A549 (cell line): ENCODE results near the gene PNPO. TPM values are rescaled to one million over a fixed set of nuclear protein-coding genes. Genes with fewer than 3 reads are reported as not detected.

Experiments used
- ATAC-seq, 2 experiments: fragments of 200-7000 bp in 1 of 2; fragments of >200 bp in 1 of 2; cut with Nextera tagmentation in 1 of 2; cut with Tn5 transposase in 1 of 2; 3 replicates each; pipeline versions ENCODE4 v1.8.0 to v1.9.1; 2018 to 2020; ENCODE audit warnings: mild to moderate bottlenecking in 1 of 2, moderate library complexity in 1 of 2
- CTCF ChIA-PET: fragments of 300-600 bp; sonication (Branson Sonifier 250); formaldehyde crosslinking; extraction: SDS; loops from one replicate; lab custom pipeline; 2021; ENCODE audit warnings: antibody characterized with exemption, inconsistent platforms; lab: Yijun Ruan, JAX
- POLR2A ChIA-PET: fragments of 350-600 bp; formaldehyde crosslinking; extraction: SDS; loops from one replicate; lab custom pipeline; 2021; ENCODE audit warnings: antibody characterized with exemption, inconsistent platforms; lab: Yijun Ruan, JAX
- DNase-seq, 2 experiments: peaks; one replicate each; pipeline versions ENCODE4 v3.0.0 to v3.0.0-alpha.2; 2011 to 2016; ENCODE audit warnings: low read depth in 1 of 2, low spot score in 1 of 2
- FAIRE-seq: peaks from 2 replicates; lab custom pipeline; 2011; peaks lifted over from hg19 to GRCh38; lab: Jason Lieb, UNC
- H3K27ac ChIP-seq, 2 experiments: fragments of >200 bp; sonication (Bioruptor Twin); formaldehyde crosslinking; 3 replicates each; pipeline ENCODE4 v1.5.1; 2016 to 2017
- H3K4me1 ChIP-seq: fragments of >200 bp; sonication (Bioruptor Twin); formaldehyde crosslinking; 3 replicates; pipeline ENCODE4 v1.6.1; 2016
- H3K4me2 ChIP-seq: fragments of >200 bp; sonication (Bioruptor Twin); formaldehyde crosslinking; 3 replicates; pipeline ENCODE4 v1.6.1; 2016
- H3K4me3 ChIP-seq: fragments of >200 bp; sonication (Bioruptor Twin); formaldehyde crosslinking; 3 replicates; pipeline ENCODE4 v1.5.1; 2016
- H3K9me3 ChIP-seq: fragments of >200 bp; sonication (Bioruptor Twin); formaldehyde crosslinking; 3 replicates; pipeline ENCODE4 v1.6.1; 2016
- ATOH8 ChIP-seq: fragments of 250-450 bp; sonication (Bioruptor Pico); IDR thresholded peaks from 2 replicates; pipeline ENCODE4 v1.5.0; 2020; ENCODE audit warnings: low read depth, mild to moderate bottlenecking, moderate library complexity
- CHD2 ChIP-seq: fragments of 150-350 bp; IDR thresholded peaks from 2 replicates; pipeline ENCODE4 v1.6.1; 2014; ENCODE audit warnings: low read length; ENCODE audit not compliant: partially characterized antibody
- E2F6 ChIP-seq: IDR thresholded peaks from 2 replicates; pipeline ENCODE4 v1.6.1; 2012; ENCODE audit warnings: low read depth, borderline replicate concordance
- EHMT2 ChIP-seq: fragments of 200-600 bp; sonication (generic); IDR thresholded peaks from 2 replicates; pipeline ENCODE4 v1.6.1; 2016; ENCODE audit warnings: antibody characterized with exemption, low read depth, mild to moderate bottlenecking, moderate library complexity
- GATA3 ChIP-seq: IDR thresholded peaks from 2 replicates; pipeline ENCODE4 v1.6.1; 2012; ENCODE audit warnings: borderline replicate concordance
- HEYL ChIP-seq: fragments of 250-450 bp; sonication (Bioruptor Pico); IDR thresholded peaks from 2 replicates; pipeline ENCODE4 v1.8.0; 2021; ENCODE audit warnings: mild to moderate bottlenecking, moderate library complexity
- HMGXB4 ChIP-seq: fragments of 250-450 bp; sonication (Bioruptor Pico); IDR thresholded peaks from 2 replicates; pipeline ENCODE4 v1.5.0; 2021; ENCODE audit warnings: mild to moderate bottlenecking, moderate library complexity, borderline replicate concordance
- HOXA7 ChIP-seq: fragments of 250-450 bp; sonication (Bioruptor Pico); IDR thresholded peaks from 2 replicates; pipeline ENCODE4 v1.5.0; 2020; ENCODE audit warnings: mild to moderate bottlenecking, moderate library complexity
- HOXB5 ChIP-seq: fragments of 250-450 bp; sonication (Bioruptor Pico); IDR thresholded peaks from 2 replicates; pipeline ENCODE4 v1.5.0; 2020; ENCODE audit warnings: mild to moderate bottlenecking, moderate library complexity
- JUN ChIP-seq, 2 experiments: fragments of >200 bp; sonication (Bioruptor Twin); formaldehyde crosslinking; IDR thresholded peaks; 2 replicates in 1 of 2; 3 replicates in 1 of 2; pipeline ENCODE4 v1.6.1; 2016 to 2017
- JUNB ChIP-seq: fragments of >200 bp; sonication (Bioruptor Twin); formaldehyde crosslinking; IDR thresholded peaks from 2 replicates; pipeline ENCODE4 v1.6.1; 2016
- KDM1A ChIP-seq: fragments of 200-600 bp; sonication (generic); IDR thresholded peaks from 2 replicates; pipeline ENCODE4 v1.6.1; 2016; ENCODE audit warnings: low read depth, mild to moderate bottlenecking
- MAFK ChIP-seq: fragments of 450-650 bp; IDR thresholded peaks from 2 replicates; pipeline ENCODE4 v1.6.1; 2014; ENCODE audit not compliant: partially characterized antibody
- MYC ChIP-seq: IDR thresholded peaks from 2 replicates; pipeline ENCODE4 v1.6.1; 2012; ENCODE audit warnings: mild to moderate bottlenecking, inconsistent platforms, low read length, improper control_type of control experiment, borderline replicate concordance
- NFE2L2 ChIP-seq: fragments of 150-350 bp; conservative IDR thresholded peaks from 2 replicates; pipeline ENCODE4 v1.6.1; 2014; ENCODE audit warnings: low read length
- PHF8 ChIP-seq: fragments of 200-600 bp; sonication (generic); IDR thresholded peaks from 2 replicates; pipeline ENCODE4 v1.6.1; 2016; ENCODE audit warnings: low read depth, mild to moderate bottlenecking, antibody characterized with exemption, moderate library complexity, borderline replicate concordance
- POLR2A ChIP-seq: IDR thresholded peaks from 2 replicates; pipeline ENCODE4 v1.6.1; 2012; ENCODE audit warnings: mild to moderate bottlenecking, low read length
- POLR2AphosphoS2 ChIP-seq: conservative IDR thresholded peaks from 2 replicates; pipeline ENCODE4 v1.6.1; 2012; ENCODE audit warnings: low read length, improper control_type of control experiment, inconsistent platforms
- RCOR1 ChIP-seq: fragments of 150-350 bp; IDR thresholded peaks from 2 replicates; pipeline ENCODE4 v1.6.1; 2014; ENCODE audit warnings: antibody characterized with exemption, low read length, low read depth
- RNF2 ChIP-seq: fragments of 200-600 bp; sonication (generic); IDR thresholded peaks from 2 replicates; pipeline ENCODE4 v1.6.1; 2016; ENCODE audit warnings: low read depth, mild to moderate bottlenecking, antibody characterized with exemption, moderate library complexity, borderline replicate concordance
- SMC3 ChIP-seq: fragments of >200 bp; sonication (Bioruptor Twin); formaldehyde crosslinking; IDR thresholded peaks from 3 replicates; pipeline ENCODE4 v1.6.1; 2018; ENCODE audit warnings: inconsistent platforms
- SREBF2 ChIP-seq: fragments of 450-650 bp; IDR thresholded peaks from 2 replicates; pipeline ENCODE4 v1.6.1; 2014; ENCODE audit warnings: mild to moderate bottlenecking, moderate library complexity
- TFCP2L1 ChIP-seq: fragments of 250-450 bp; sonication (Bioruptor Pico); IDR thresholded peaks from 2 replicates; pipeline ENCODE4 v1.5.0; 2021; ENCODE audit warnings: mild to moderate bottlenecking
- USF2 ChIP-seq: fragments of 450-650 bp; IDR thresholded peaks from 2 replicates; pipeline ENCODE4 v1.6.1; 2014; ENCODE audit warnings: antibody characterized with exemption
- ZFP36 ChIP-seq: fragments of 450-650 bp; IDR thresholded peaks from 2 replicates; pipeline ENCODE4 v1.6.1; 2014; ENCODE audit warnings: borderline replicate concordance; ENCODE audit not compliant: partially characterized antibody
- WGBS: methylation state at CpG from one replicate; pipeline ENCODE4 v1.1.6; 2017; ENCODE audit errors: missing lambda C conversion rate; 5-methylcytosine and 5-hydroxymethylcytosine counted together
- polyA plus RNA-seq, 4 experiments: library from polyadenylated mRNA; depleted of rRNA in 3 of 4; stranded (reverse); fragments of >200 nt; fragmentation: RNase III in 1 of 4; extraction: RNeasy Plus Mini Kit Qiagen cat#74134 plus additional on column Dnase treatment in 1 of 4; gene quantifications; 2 replicates in 3 of 4; 3 replicates in 1 of 4; pipeline ENCODE4 v1.2.3, GENCODE V29; 2011 to 2017

PNPO gene
- polyA plus RNA-seq, 2 of the 4 experiments (the other 2 are of a cell fraction): 29.5 to 40.8 TPM

- 8% methylated on average over 4 of the region's 5 CpGs for WGBS
- FAIRE-seq: no peak
- Histone ChIP-seq H3K27ac (peak overlapping the region; percentile 87 to 93), H3K4me3 (peak overlapping the region; percentile 71), H3K9me3 (no peaks in the 10 kb centered on the region), H3K4me1 (peaks cover 29% of the 10 kb centered on the region), H3K4me2 (peak overlapping the region; percentile 89)
- no peak for ATAC-seq
- ChIA-PET POLR2A (interaction anchor here (0.9 to 1.2 kb wide), 2 partner anchors 37 to 45 kb away, joined by 3 read pairs; no protein-coding TSS in a partner anchor), CTCF (interaction anchor here (0.6 to 24.7 kb wide), 9 partner anchors 4 to 147 kb away, joined by 3 to 1426 read pairs (median 86); partner anchors contain the start of genes CDK5RAP3, PNPO, PRR15L and SCRN2)
- TF ChIP-seq RCOR1 (no peak), CHD2 (no peak), HOXA7 (CRISPR knock-in tag) (no peak), SMC3 (no peak), POLR2AphosphoS2 (no peak), E2F6 (no peak), KDM1A (no peak), MYC (no peak), ZFP36 (no peak), USF2 (no peak), PHF8 (no peak), MAFK (no peak), TFCP2L1 (CRISPR knock-in tag) (no peak), JUNB (no peak), HEYL (CRISPR knock-in tag) (no peak), SREBF2 (no peak), RNF2 (no peak), NFE2L2 (no peak), ATOH8 (CRISPR knock-in tag) (no peak), EHMT2 (no peak)
- no peak for DNase-seq
Measured at GRCh38 chr17:47942096-47942510, 732 bp downstream of the PNPO start.

GRCh38 chr17:47942568-47942967, 1.2 kb downstream of the PNPO start:
- H3K27ac ChIP-seq: peak overlapping the region; percentile 87 to 93
- FAIRE-seq (no peak), DNase-seq (no peak), ATAC-seq (no peak)
- WGBS: 77% methylated on average over 6 of the region's 6 CpGs
- H3K4me2 ChIP-seq: peak overlapping the region; percentile 89
- POLR2A ChIA-PET: interaction anchor here (1.2 kb wide), 1 partner anchor 46 kb away, joined by 3 read pairs; no protein-coding TSS in a partner anchor
- no peaks in the 10 kb centered on the region for H3K9me3 ChIP-seq
- TF ChIP-seq POLR2A (no peak), JUN (IDR thresholded peaks at IDR 0.05) (0 out of 5 replicates have a peak, but pooled peaks of 1 of the 2 experiments have one; percentile 2)
- H3K4me1 ChIP-seq: peaks cover 33% of the 10 kb centered on the region
- H3K4me3 ChIP-seq: peak overlapping the region; percentile 71
- CTCF ChIA-PET: interaction anchor here (0.6 to 24.7 kb wide), 8 partner anchors 11 to 147 kb away, joined by 3 to 1426 read pairs (median 66); partner anchors contain the start of genes CDK5RAP3, PNPO, PRR15L and SCRN2

- no peak overlapping the region for H3K4me3 ChIP-seq
- ATAC-seq (no peak), FAIRE-seq (no peak), DNase-seq (no peak)
- H3K27ac ChIP-seq: no peak overlapping the region
- TF ChIP-seq MAFK: no peak
- TF ChIP-seq HOXB5 (CRISPR knock-in tag): no peak
- TF ChIP-seq HMGXB4 (CRISPR knock-in tag): no peak
- TF ChIP-seq GATA3: no peak
- H3K9me3 ChIP-seq: no peaks in the 10 kb centered on the region
- CTCF ChIA-PET: interaction anchor here (1.5 to 24.7 kb wide), 8 partner anchors 14 to 108 kb away, joined by 3 to 1426 read pairs (median 66); partner anchors contain the start of genes CDK5RAP3, PNPO, PRR15L and SCRN2
- no peak overlapping the region for H3K4me2 ChIP-seq
- POLR2A ChIA-PET: no interaction called here
- 96% methylated on average over 8 of the region's 8 CpGs for WGBS
- peaks cover 59% of the 10 kb centered on the region for H3K4me1 ChIP-seq
Measured at GRCh38 chr17:47945080-47945479, 3.7 kb downstream of the PNPO start.
